Tibial nerve (tissue), 4 donors: ENCODE measurements around the gene DNASE1L2. TPM values are rescaled to one million over a fixed set of nuclear protein-coding genes. Genes with fewer than 3 reads are reported as not detected.

ENCODE experiments used
- DNase-seq, 2 donors: peaks; one replicate each; pipeline ENCODE4 v3.0.0-alpha.2; 2019; ENCODE audit warnings: low spot score in 2 of 2
- H3K27ac ChIP-seq, 4 donors: fragments of 200-600 bp; sonication (generic) in 3 of 4; one replicate each; pipeline ENCODE4 v1.5.1; 2017 to 2019; ENCODE audit warnings: mild to moderate bottlenecking in 1 of 4
- H3K27me3 ChIP-seq, 2 donors: fragments of 200-600 bp; sonication (generic) in 1 of 2; one replicate each; pipeline versions ENCODE4 v1.5.1 to v1.6.0; 2017 to 2019
- H3K36me3 ChIP-seq, 3 donors: fragments of 200-600 bp; sonication (generic); one replicate each; pipeline ENCODE4 v1.5.1; 2018 to 2019
- H3K4me1 ChIP-seq, 4 donors: fragments of 200-600 bp; sonication (generic) in 3 of 4; one replicate each; pipeline ENCODE4 v1.5.1; 2017 to 2019
- H3K4me3 ChIP-seq, 4 donors: fragments of 200-600 bp; sonication (generic) in 3 of 4; one replicate each; pipeline ENCODE4 v1.5.1; 2017 to 2019; ENCODE audit warnings: mild to moderate bottlenecking in 1 of 4, moderate library complexity in 1 of 4
- H3K9me3 ChIP-seq, 4 donors: fragments of 200-600 bp; sonication (generic) in 3 of 4; one replicate each; pipeline ENCODE4 v1.5.1; 2017 to 2019
- EP300 ChIP-seq, 2 donors: sonication (generic); formaldehyde crosslinking; IDR thresholded peaks; one replicate each; pipeline ENCODE4 v1.6.1; 2017; ENCODE audit warnings: antibody characterized with exemption in 2 of 2, mild to moderate bottlenecking in 1 of 2
- POLR2A ChIP-seq, 2 donors: fragments of 450-650 bp; IDR thresholded peaks; one replicate each; pipeline ENCODE4 v1.6.1; 2017; ENCODE audit warnings: antibody characterized with exemption in 2 of 2, mild to moderate bottlenecking in 2 of 2, moderate library complexity in 2 of 2
- WGBS, 2 donors: methylation state at CpG; one replicate each; pipeline ENCODE4 v1.1.5; 2018; 5-methylcytosine and 5-hydroxymethylcytosine counted together
- total RNA-seq, 4 donors: library from RNA; depleted of rRNA; stranded (reverse); fragments of >200 nt; gene quantifications; one replicate each; pipeline ENCODE4 v1.1.0, GENCODE V29; 2016
- TF ChIP-seq, protein P1 (sequence below), 5 experiments: fragments of 200-600 bp in 3 of 5; fragments of 450-650 bp in 2 of 5; sonication (generic) in 3 of 5; IDR thresholded peaks; one replicate each; pipeline ENCODE4 v1.5.1; 2016 to 2019; ENCODE audit warnings: antibody characterized with exemption in 5 of 5, mild to moderate bottlenecking in 3 of 5, moderate library complexity in 2 of 5

DNASE1L2 gene
- total RNA-seq, 4 donors from 2014 or later, result 0.39 to 5.4 (median 0.64) TPM

DNA sequence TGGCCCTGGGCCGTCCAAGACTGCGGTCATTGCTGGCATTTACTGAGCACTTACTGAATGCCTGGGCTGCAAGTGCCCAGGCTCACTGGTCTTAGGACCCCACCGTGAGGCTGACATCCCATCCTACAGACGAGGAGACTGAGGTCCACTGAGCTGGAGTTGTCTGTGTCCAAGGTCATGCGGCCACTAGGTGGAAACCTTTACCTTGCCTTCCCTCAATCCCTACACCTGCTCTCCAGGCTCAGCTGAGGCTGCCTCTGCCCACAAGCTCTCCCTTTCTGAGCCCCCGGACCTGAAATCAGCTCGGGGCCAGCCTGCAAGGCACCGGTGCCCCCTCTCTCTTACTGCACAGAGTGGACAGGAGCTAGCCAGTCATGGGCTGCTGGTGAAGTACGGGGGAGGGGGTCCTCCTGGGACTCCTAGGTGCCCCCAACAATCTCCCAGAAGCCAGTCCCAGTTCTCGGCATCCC is 41.4 kb upstream of the DNASE1L2 start:
- no peaks in the 10 kb centered on the region for H3K9me3 ChIP-seq
- TF ChIP-seq, protein P1, sequence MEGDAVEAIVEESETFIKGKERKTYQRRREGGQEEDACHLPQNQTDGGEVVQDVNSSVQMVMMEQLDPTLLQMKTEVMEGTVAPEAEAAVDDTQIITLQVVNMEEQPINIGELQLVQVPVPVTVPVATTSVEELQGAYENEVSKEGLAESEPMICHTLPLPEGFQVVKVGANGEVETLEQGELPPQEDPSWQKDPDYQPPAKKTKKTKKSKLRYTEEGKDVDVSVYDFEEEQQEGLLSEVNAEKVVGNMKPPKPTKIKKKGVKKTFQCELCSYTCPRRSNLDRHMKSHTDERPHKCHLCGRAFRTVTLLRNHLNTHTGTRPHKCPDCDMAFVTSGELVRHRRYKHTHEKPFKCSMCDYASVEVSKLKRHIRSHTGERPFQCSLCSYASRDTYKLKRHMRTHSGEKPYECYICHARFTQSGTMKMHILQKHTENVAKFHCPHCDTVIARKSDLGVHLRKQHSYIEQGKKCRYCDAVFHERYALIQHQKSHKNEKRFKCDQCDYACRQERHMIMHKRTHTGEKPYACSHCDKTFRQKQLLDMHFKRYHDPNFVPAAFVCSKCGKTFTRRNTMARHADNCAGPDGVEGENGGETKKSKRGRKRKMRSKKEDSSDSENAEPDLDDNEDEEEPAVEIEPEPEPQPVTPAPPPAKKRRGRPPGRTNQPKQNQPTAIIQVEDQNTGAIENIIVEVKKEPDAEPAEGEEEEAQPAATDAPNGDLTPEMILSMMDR (IDR thresholded peaks at IDR 0.05), result peak in 2 of 5 experiments; percentile 19 to 39
- no peak for TF ChIP-seq POLR2A (IDR thresholded peaks at IDR 0.05)
- TF ChIP-seq EP300 (IDR thresholded peaks at IDR 0.05), result no peak
- no peak overlapping the region for H3K27ac ChIP-seq
- no peak for DNase-seq
- H3K36me3 ChIP-seq, result no peaks in the 10 kb centered on the region
- H3K4me1 ChIP-seq, result peaks cover 0 to 37% (median 13%) of the 10 kb centered on the region in 4 donors
- 15 to 61% methylated on average over 4 to 9 of the region's 10 CpGs for WGBS, 2 donors
- no peak overlapping the region for H3K4me3 ChIP-seq
- H3K27me3 ChIP-seq, result peaks cover 0 to 46% of the 10 kb centered on the region in 2 donors

DNA sequence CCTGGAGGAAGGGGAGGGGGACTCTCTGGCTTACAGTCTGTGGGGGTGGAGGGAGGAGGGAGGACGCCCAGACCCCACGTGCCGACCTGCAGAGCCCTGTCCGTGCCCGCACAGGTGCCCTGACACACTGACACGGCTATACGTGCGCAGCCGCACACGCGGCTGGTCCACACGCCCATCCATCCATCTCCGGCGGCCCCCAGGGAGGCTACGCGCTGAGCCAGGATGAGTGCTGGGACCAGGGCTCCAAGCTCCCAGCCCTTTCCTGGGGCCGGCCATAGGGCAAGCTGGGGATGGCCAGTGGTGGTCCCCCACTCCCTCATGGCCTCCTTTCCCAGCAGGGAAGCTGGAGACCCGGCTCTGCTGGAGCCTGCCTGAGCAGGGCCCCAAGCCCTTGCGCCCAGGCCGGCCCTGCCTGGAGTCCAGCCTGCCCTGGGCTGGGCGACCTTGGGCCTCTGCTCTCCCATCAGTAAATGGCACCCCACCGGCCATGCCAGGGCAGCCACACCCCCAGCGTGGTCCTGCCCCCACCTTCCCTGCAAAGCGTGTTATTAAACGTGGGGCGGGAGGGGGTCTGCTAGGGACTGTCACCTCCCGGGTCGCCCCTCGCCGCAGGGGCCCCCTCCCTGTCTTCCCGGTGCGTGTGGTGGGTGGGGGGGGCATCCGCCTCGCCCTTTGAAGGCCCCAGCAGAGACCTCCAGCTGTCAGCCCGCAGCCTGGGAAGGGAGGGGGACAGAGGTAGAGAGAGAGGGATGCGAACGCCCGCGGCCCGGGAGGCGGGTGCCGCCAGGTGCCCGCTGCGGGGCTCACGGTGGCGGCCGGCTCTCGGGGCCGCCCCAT is 40.7 kb upstream of the DNASE1L2 start:
- no peaks in the 10 kb centered on the region for H3K36me3 ChIP-seq
- TF ChIP-seq POLR2A (IDR thresholded peaks at IDR 0.05), result no peak
- TF ChIP-seq, protein P1 (IDR thresholded peaks at IDR 0.05), result no peak
- H3K9me3 ChIP-seq, result no peaks in the 10 kb centered on the region
- H3K27me3 ChIP-seq, result peaks cover 0 to 46% of the 10 kb centered on the region in 2 donors
- peak overlapping the region in 2 of 4 donors; percentile 17 to 55 for H3K4me3 ChIP-seq
- peak overlapping the region in 1 of 4 donors; percentile 4 for H3K27ac ChIP-seq
- no peak for DNase-seq
- WGBS, 2 donors, result 11 to 16% methylated on average over 20 to 34 of the region's 49 CpGs
- peaks cover 0 to 37% (median 13%) of the 10 kb centered on the region in 4 donors for H3K4me1 ChIP-seq

DNA sequence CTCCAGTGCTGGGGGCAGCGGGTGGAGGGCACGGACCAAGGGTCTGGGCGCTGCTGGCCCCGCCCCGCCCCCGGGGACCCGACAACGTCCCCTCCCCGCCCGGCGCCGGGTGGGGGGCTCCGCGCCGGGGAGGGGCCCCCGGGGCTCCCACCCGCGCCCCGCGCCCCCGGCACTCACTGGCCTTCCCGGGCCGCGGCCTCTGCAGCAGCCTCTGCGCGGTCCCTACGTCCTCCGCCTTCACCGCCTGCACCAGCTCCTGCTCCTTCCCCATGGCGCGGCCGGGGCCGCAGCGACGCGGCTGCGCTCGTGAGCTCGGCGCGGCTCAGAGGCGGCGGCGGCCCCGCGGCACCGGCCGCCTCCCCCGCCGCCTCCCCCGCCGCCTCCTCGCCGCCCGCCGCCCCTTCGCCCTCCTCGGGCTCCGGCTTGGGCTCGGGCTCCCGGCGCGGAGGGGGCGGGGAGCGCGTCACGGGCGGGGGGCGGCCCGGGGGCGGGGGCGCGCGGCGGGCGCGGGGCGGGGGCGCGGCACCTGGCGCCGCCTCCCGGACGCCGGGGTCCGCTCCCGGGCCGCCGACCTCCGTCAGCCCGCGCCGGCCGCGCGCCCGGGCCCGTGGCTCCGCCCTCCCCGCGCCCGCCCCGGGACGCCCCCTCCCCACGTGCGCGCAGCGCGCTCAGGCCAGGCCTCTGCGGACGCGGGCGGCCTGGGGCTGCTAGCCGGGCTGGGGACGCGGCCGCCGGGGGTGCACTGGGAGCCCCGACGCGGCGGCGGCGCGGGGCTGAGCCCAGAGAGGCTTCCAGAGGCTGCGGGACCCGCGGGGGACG is 39.9 kb upstream of the DNASE1L2 start, which contains the start of gene CASKIN1:
TSS of gene CASKIN1 (minus strand) at position 444 of the 819 bp plus-strand sequence. CDS start at position 271, 173 bp downstream.
- Histone ChIP-seq H3K4me3 (peak within 1 kb of the TSS in 3 of 4 donors; percentile 15 to 55 (median 17)), H3K27me3 (peaks cover 0 to 46% of the 10 kb centered on the region in 2 donors), H3K27ac (peak within 1 kb of the TSS in 1 of 4 donors; percentile 4), H3K9me3 (no peaks in the 10 kb centered on the region), H3K4me1 (peaks cover 0 to 29% (median 9%) of the 10 kb centered on the region in 4 donors), H3K36me3 (no peaks in the 10 kb centered on the region)
- no peak for DNase-seq
- TF ChIP-seq POLR2A (IDR thresholded peaks at IDR 0.05), result no peak
- TF ChIP-seq, protein P1 (IDR thresholded peaks at IDR 0.05), result no peak
- TF ChIP-seq EP300 (IDR thresholded peaks at IDR 0.05), result no peak
- WGBS, 2 donors, result 5% methylated on average over 15 of the region's 129 CpGs; no CpG with 5 or more reads in 1 of the 2 donors

DNA sequence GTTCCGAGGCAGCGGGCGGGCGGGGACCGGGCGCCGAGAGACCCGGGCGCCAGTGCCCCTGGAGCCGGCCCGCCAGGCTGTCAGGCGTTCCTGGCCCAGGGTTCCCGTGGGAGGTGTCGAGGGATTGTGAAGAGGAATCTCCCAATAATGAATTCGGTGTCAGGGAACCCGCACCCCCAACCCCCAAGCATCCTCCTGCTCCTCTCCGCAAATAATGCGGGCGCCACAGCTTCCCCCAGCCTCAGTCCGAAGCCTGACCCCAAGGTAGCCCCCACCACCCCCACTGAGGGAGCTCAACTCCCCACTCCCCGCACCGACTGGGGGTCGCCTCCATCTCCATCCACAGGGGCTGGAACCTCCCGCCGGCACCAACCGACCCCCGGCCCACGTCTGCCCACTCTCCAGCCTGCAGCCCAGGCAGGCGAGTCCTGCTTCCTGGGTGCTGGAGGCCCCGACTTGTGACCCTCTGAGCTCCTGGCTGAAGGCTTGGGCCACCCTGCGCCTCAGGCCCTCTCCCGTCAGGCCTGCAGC is 39.2 kb upstream of the DNASE1L2 start:
- 40 to 50% methylated on average over 13 to 18 of the region's 32 CpGs for WGBS, 2 donors
- H3K36me3 ChIP-seq, result no peaks in the 10 kb centered on the region
- TF ChIP-seq POLR2A (IDR thresholded peaks at IDR 0.05), result no peak
- TF ChIP-seq EP300 (IDR thresholded peaks at IDR 0.05), result no peak
- TF ChIP-seq, protein P1 (IDR thresholded peaks at IDR 0.05), result no peak
- no peak for DNase-seq
- H3K4me1 ChIP-seq, result peaks cover 0 to 25% (median 8%) of the 10 kb centered on the region in 4 donors
- H3K9me3 ChIP-seq, result no peaks in the 10 kb centered on the region
- no peak overlapping the region for H3K27ac ChIP-seq
- H3K4me3 ChIP-seq, result peak overlapping the region in 1 of 4 donors; percentile 55
- peaks cover 0 to 46% of the 10 kb centered on the region in 2 donors for H3K27me3 ChIP-seq
